Endodermal cell (in vitro differentiated cells): ENCODE data around the gene MRTFA. TPM values are rescaled to one million over a fixed set of nuclear protein-coding genes. Genes with fewer than 3 reads are reported as not detected.

Experiments used
- DNase-seq: peaks from one replicate; pipeline ENCODE4 v3.0.0-alpha.2; 2017
- H3K27ac ChIP-seq: 2 replicates; pipeline ENCODE4 v1.5.1; 2013; ENCODE audit warnings: mild to moderate bottlenecking, low read depth, low read length, moderate library complexity
- H3K27me3 ChIP-seq: 2 replicates; pipeline ENCODE4 v1.6.1; 2013; ENCODE audit warnings: mild to moderate bottlenecking, low read length, moderate library complexity; ENCODE audit not compliant: insufficient read depth, control insufficient read depth, poor library complexity, severe bottlenecking
- H3K36me3 ChIP-seq: 2 replicates; pipeline ENCODE4 v1.7.0; 2013; ENCODE audit warnings: mild to moderate bottlenecking, low read length, moderate library complexity; ENCODE audit not compliant: control insufficient read depth, insufficient read depth
- H3K4me1 ChIP-seq: one replicate; pipeline ENCODE4 v1.7.0; 2013; ENCODE audit warnings: low read length; ENCODE audit not compliant: control insufficient read depth, insufficient read depth
- H3K4me3 ChIP-seq: 2 replicates; pipeline ENCODE4 v1.5.1; 2013; ENCODE audit warnings: mild to moderate bottlenecking, low read length, moderate library complexity
- H3K9ac ChIP-seq: 2 replicates; pipeline ENCODE4 v1.6.1; 2013; ENCODE audit warnings: mild to moderate bottlenecking, low read length, moderate library complexity; ENCODE audit not compliant: poor library complexity, severe bottlenecking; ENCODE audit errors: extremely low read depth
- H3K9me3 ChIP-seq: 2 replicates; pipeline ENCODE4 v1.6.1; 2013; ENCODE audit warnings: mild to moderate bottlenecking, low read length, moderate library complexity; ENCODE audit not compliant: control insufficient read depth
- H3K27ac Mint-ChIP-seq: 2 replicates; pipeline ENCODE4 v1.8.0; 2020; ENCODE audit warnings: mixed read lengths
- H3K27me3 Mint-ChIP-seq: 2 replicates; pipeline ENCODE4 v1.8.0; 2021; ENCODE audit warnings: mild to moderate bottlenecking, mixed read lengths; ENCODE audit not compliant: insufficient read depth
- H3K36me3 Mint-ChIP-seq: 2 replicates; pipeline ENCODE4 v1.8.0; 2020; ENCODE audit warnings: low read depth, mixed read lengths
- H3K4me1 Mint-ChIP-seq: 2 replicates; pipeline ENCODE4 v1.8.0; 2020; ENCODE audit warnings: mixed read lengths
- H3K4me3 Mint-ChIP-seq: 2 replicates; pipeline ENCODE4 v1.8.0; 2020; ENCODE audit warnings: mild to moderate bottlenecking, moderate library complexity, mixed read lengths
- H3K9me3 Mint-ChIP-seq: 2 replicates; pipeline ENCODE4 v1.8.0; 2020; ENCODE audit warnings: mild to moderate bottlenecking, mixed read lengths
- CTCF ChIP-seq: fragments of 200-600 bp; sonication (generic); conservative IDR thresholded peaks from 2 replicates; pipeline ENCODE4 v1.5.0; 2021; ENCODE audit warnings: antibody characterized with exemption, mild to moderate bottlenecking
- WGBS, 2 experiments: methylation state at CpG; one replicate each; pipeline versions ENCODE4 v1.1.5 to v1.1.7; 2013; ENCODE audit warnings: missing lambda C conversion rate in 2 of 2, mixed read lengths in 1 of 2; ENCODE audit not compliant: insufficient coverage in 1 of 2, insufficient read length in 1 of 2; 5-methylcytosine and 5-hydroxymethylcytosine counted together
- total RNA-seq, 2 donors: library from RNA; stranded (reverse); fragmentation: NEBNext Ultra II Directional in 1 of 2; extraction: Animal tissue kit (Norgen Biotek cat#: 25700) in 1 of 2; gene quantifications; 2 replicates in 1 of 2; 3 replicates in 1 of 2; pipeline ENCODE4 v1.2.1, GENCODE V29; 2021

MRTFA gene
- total RNA-seq, 2 donors from 2014 or later: 43.3 to 44.7 TPM

- no peak overlapping the region for H3K9ac ChIP-seq
- 91 to 96% methylated on average over 6 to 8 of the region's 8 CpGs for WGBS, 2 experiments
- no peaks in the 10 kb centered on the region for H3K4me1 ChIP-seq
- DNase-seq: no peak
- no peaks in the 10 kb centered on the region for H3K9me3 ChIP-seq
- no peak overlapping the region for H3K27ac ChIP-seq
- H3K4me3 Mint-ChIP-seq: no peak overlapping the region
- H3K27ac Mint-ChIP-seq: no peak overlapping the region
- no peaks in the 10 kb centered on the region for H3K27me3 Mint-ChIP-seq
- no peak overlapping the region for H3K4me3 ChIP-seq
- H3K4me1 Mint-ChIP-seq: no peaks in the 10 kb centered on the region
- H3K27me3 ChIP-seq: no peaks in the 10 kb centered on the region
- peaks cover 52% of the 10 kb centered on the region for H3K36me3 Mint-ChIP-seq
- TF ChIP-seq CTCF: no peak
- H3K36me3 ChIP-seq: peaks cover 31% of the 10 kb centered on the region
- H3K9me3 Mint-ChIP-seq: no peaks in the 10 kb centered on the region
These were observed 216.8 kb downstream of the MRTFA start for GRCh38 chr22:40419718-40420117.

GRCh38 chr22:40418366-40419201 lies 217.9 kb downstream of the MRTFA start:
- Mint-ChIP-seq H3K9me3 (no peaks in the 10 kb centered on the region), H3K27me3 (no peaks in the 10 kb centered on the region), H3K27ac (no peak overlapping the region), H3K4me3 (no peak overlapping the region), H3K36me3 (peaks cover 58% of the 10 kb centered on the region), H3K4me1 (no peaks in the 10 kb centered on the region)
- Histone ChIP-seq H3K27me3 (no peaks in the 10 kb centered on the region), H3K27ac (peak overlapping the region; percentile 81), H3K9ac (no peak overlapping the region), H3K36me3 (peaks cover 27% of the 10 kb centered on the region), H3K4me1 (no peaks in the 10 kb centered on the region), H3K4me3 (no peak overlapping the region), H3K9me3 (no peaks in the 10 kb centered on the region)
- WGBS, 2 experiments: 92 to 96% methylated on average over 18 to 42 of the region's 42 CpGs
- TF ChIP-seq CTCF: no peak
- DNase-seq: no peak

GRCh38 chr22:40417881-40418280 lies 218.6 kb downstream of the MRTFA start:
- H3K27ac Mint-ChIP-seq: no peak overlapping the region
- 93% methylated on average over 3 to 5 of the region's 5 CpGs for WGBS, 2 experiments
- peaks cover 20% of the 10 kb centered on the region for H3K36me3 ChIP-seq
- DNase-seq: no peak
- no peak overlapping the region for H3K27ac ChIP-seq
- H3K9me3 Mint-ChIP-seq: no peaks in the 10 kb centered on the region
- no peaks in the 10 kb centered on the region for H3K27me3 ChIP-seq
- H3K9ac ChIP-seq: no peak overlapping the region
- H3K4me3 ChIP-seq: no peak overlapping the region
- no peaks in the 10 kb centered on the region for H3K9me3 ChIP-seq
- no peaks in the 10 kb centered on the region for H3K4me1 ChIP-seq
- no peak for TF ChIP-seq CTCF
- H3K4me1 Mint-ChIP-seq: no peaks in the 10 kb centered on the region
- peaks cover 52% of the 10 kb centered on the region for H3K36me3 Mint-ChIP-seq
- H3K4me3 Mint-ChIP-seq: no peak overlapping the region
- H3K27me3 Mint-ChIP-seq: no peaks in the 10 kb centered on the region
